Naive thymus-derived CD8-positive, alpha-beta T cell (primary cell): ENCODE measurements around the gene ZNF292. TPM values are rescaled to one million over a fixed set of nuclear protein-coding genes. Genes with fewer than 3 reads are reported as not detected.
"Not testable (repeated sequence)": the region's sequence is repeated elsewhere in the genome, so short reads cannot be mapped to it uniquely, and the experiment has no call there.

Experiments
- ATAC-seq, 2 donors: fragments of 150-1000 bp; cut with Tn5 transposase in 1 of 2; sonication (Bioruptor Pico), chemical (Tn5 transposase) in 1 of 2; 1 replicate in 1 of 2; 2 replicates in 1 of 2; pipeline ENCODE4 v1.10.0; 2021; ENCODE audit warnings: mild to moderate bottlenecking in 2 of 2, moderate library complexity in 2 of 2
- POLR2A ChIA-PET: fragments of 350-600 bp; sonication (Branson Sonifier 250); formaldehyde crosslinking; loops from one replicate; lab custom pipeline; 2021; ENCODE audit warnings: antibody characterized with exemption; lab: Charles Lee
- DNase-seq, 10 donors: peaks; one replicate each; pipeline versions ENCODE4 v3.0.0 to v3.0.0-alpha.2; 2020 to 2022
- H3K27ac Mint-ChIP-seq, 10 donors: one replicate each; pipeline ENCODE4 v1.8.0; 2020 to 2022; ENCODE audit warnings: mild to moderate bottlenecking in 10 of 10, mixed read lengths in 10 of 10, moderate library complexity in 4 of 10, inconsistent platforms in 1 of 10
- H3K27me3 Mint-ChIP-seq, 5 donors: one replicate each; pipeline ENCODE4 v1.8.0; 2021 to 2022; ENCODE audit warnings: mixed read lengths in 5 of 5
- H3K36me3 Mint-ChIP-seq, 3 donors: one replicate each; pipeline ENCODE4 v1.8.0; 2020 to 2022; ENCODE audit warnings: mixed read lengths in 3 of 3, mild to moderate bottlenecking in 2 of 3, inconsistent platforms in 1 of 3
- H3K4me1 Mint-ChIP-seq, 4 donors: one replicate each; pipeline ENCODE4 v1.8.0; 2021 to 2022; ENCODE audit warnings: mixed read lengths in 4 of 4
- H3K4me3 Mint-ChIP-seq, 10 donors: one replicate each; pipeline ENCODE4 v1.8.0; 2020 to 2022; ENCODE audit warnings: mild to moderate bottlenecking in 10 of 10, mixed read lengths in 10 of 10, moderate library complexity in 6 of 10, inconsistent platforms in 1 of 10
- H3K9me3 Mint-ChIP-seq, 9 donors: one replicate each; pipeline ENCODE4 v1.8.0; 2020 to 2022; ENCODE audit warnings: mixed read lengths in 9 of 9, mild to moderate bottlenecking in 3 of 9, inconsistent platforms in 1 of 9, moderate library complexity in 1 of 9
- polyA plus RNA-seq, 3 donors: library from polyadenylated mRNA; unstranded; fragments of 300-500 nt; fragmentation: Illumina TruSeq; gene quantifications; one replicate each; pipeline ENCODE4 v1.2.3, GENCODE V29; 2021
- total RNA-seq, 8 experiments: library from RNA in 2 of 8; stranded (reverse) in 2 of 8; gene quantifications; one replicate each; pipeline ENCODE4 v1.2.3 and lab custom pipeline; 2021 to 2026

ZNF292 gene
- total and polyA plus RNA-seq, 5 experiments from 2014 or later: 22.4 to 87.7 (median 24.0) TPM

- H3K27me3 Mint-ChIP-seq: peaks cover 0 to 25% (median 11%) of the 10 kb centered on the region in 5 donors
- not testable (repeated sequence) for H3K36me3 Mint-ChIP-seq, H3K4me1 Mint-ChIP-seq, H3K4me3 Mint-ChIP-seq, DNase-seq, H3K9me3 Mint-ChIP-seq, H3K27ac Mint-ChIP-seq, ATAC-seq
- POLR2A ChIA-PET: interaction anchor here (0.7 to 1.8 kb wide), 3 partner anchors 12 to 19 kb away, joined by 3 to 7 read pairs (median 4); partner anchors contain the start of gene ZNF292
Measured at GRCh38 chr6:87139927-87140326, 15.4 kb upstream of the ZNF292 start.

DNA sequence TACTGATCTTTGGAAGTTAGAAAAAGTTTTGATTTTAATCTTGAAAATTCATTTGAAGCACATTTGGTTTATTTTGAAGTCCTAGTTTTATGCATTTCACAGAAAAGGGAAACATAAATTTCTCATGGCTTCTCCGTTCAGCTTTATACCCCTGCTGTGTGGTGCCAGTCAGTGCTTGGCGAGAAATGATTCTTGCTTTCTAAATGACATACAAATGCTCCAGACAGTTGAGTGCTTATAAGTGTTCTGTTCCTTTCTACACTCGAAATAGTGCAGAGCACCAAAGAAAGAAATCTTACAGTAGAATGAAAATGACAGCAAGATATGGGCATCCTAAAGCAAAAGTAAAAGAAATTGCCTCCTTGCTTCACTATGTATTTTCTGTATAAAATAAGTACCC is 9.0 kb upstream of the ZNF292 start:
- Mint-ChIP-seq H3K36me3 (no peaks in the 10 kb centered on the region), H3K27me3 (peaks cover 0 to 11% (median 7%) of the 10 kb centered on the region in 5 donors), H3K9me3 (peaks cover 0 to 3% (median 0%) of the 10 kb centered on the region in 9 donors), H3K27ac (no peak overlapping the region), H3K4me1 (peaks cover 0 to 2% (median under 1%) of the 10 kb centered on the region in 4 donors), H3K4me3 (no peak overlapping the region)
- ATAC-seq: no peak
- POLR2A ChIA-PET: no interaction called here
- no peak for DNase-seq

DNA sequence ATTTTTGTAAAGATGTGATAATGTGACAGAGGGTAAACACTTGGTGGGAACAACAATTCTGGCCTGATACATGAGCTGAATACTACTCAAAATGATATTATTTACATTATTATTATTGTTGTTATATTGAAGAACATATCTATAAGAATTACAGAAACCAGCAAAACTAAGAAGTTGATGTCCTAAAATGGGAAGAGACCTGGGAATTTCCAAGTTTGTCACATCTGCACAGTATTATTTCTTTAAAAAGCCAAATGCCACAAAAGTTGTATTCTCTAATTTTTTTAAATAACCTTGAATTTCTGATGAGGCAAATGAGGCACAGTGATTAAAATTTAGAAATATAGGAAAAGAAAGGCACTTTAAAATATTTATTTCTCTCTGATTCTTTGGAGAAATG is 5.0 kb upstream of the ZNF292 start:
- H3K9me3 Mint-ChIP-seq: no peaks in the 10 kb centered on the region
- peak overlapping the region in 1 of 10 donors; percentile 23 for H3K4me3 Mint-ChIP-seq
- peaks cover 0 to 2% (median 0%) of the 10 kb centered on the region in 5 donors for H3K27me3 Mint-ChIP-seq

GRCh38 chr6:87151471-87151780 is 3.9 kb upstream of the ZNF292 start:
- H3K27ac Mint-ChIP-seq: peak overlapping the region; percentile 16 to 98 (median 95)
- no peaks in the 10 kb centered on the region for H3K36me3 Mint-ChIP-seq
- DNase-seq (no peak), ATAC-seq (no peak)
- H3K4me3 Mint-ChIP-seq: peak overlapping the region; percentile 82 to 92 (median 88)
- POLR2A ChIA-PET: interaction anchor here (1.7 kb wide), 1 partner anchor 11 kb away, joined by 4 read pairs; no protein-coding TSS in a partner anchor
- H3K9me3 Mint-ChIP-seq: no peaks in the 10 kb centered on the region
- peaks cover 14 to 38% (median 36%) of the 10 kb centered on the region in 4 donors for H3K4me1 Mint-ChIP-seq
- H3K27me3 Mint-ChIP-seq: peaks cover 0 to 2% (median 0%) of the 10 kb centered on the region in 5 donors

More for the DNA sequence above, 5.0 kb upstream of the ZNF292 start:
- H3K4me1 Mint-ChIP-seq: peaks cover 10 to 35% (median 29%) of the 10 kb centered on the region in 4 donors
- ATAC-seq (no peak), DNase-seq (no peak)
- no peaks in the 10 kb centered on the region for H3K36me3 Mint-ChIP-seq
- peak overlapping the region in 2 of 10 donors; percentile 69 to 78 for H3K27ac Mint-ChIP-seq
- POLR2A ChIA-PET: no interaction called here

DNA sequence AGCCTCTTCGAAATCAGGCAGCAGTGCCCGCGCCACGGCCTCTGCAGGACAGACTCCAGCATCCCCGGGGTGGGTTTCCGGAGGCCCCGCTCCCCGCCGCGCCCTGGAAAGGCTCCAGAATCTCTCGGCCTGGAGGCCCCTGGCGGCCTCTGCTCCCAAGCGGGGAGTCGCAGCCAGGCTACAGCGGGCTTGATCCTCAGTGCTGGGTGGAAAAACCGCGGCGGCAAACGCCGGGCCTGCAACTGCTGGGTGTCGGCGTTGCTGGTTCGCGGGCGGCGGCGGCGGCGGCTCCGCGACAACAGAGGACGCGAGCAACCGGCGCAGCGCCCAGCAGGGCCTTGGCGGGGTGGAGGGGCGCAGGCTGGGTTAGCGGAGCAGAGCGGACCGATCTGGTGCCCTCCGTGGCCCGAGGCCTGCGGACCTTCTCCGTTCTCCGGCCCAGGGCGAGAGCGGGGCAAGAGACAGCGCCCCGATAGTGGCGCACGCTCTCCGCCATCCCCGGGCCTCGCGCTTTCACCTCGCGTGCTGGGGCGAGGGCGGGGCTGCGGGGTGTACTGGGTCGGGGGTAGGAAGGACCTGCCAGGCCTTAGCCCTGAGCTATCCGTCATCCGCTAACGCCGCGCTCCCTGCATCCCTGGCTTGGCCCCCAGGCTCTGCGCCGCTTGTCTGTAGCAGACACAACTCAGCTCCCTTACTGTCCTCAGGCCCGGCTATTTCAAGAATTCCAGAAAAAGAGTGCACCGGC is 3.4 kb upstream of the ZNF292 start:
- POLR2A ChIA-PET: interaction anchor here (0.9 to 1.7 kb wide), 6 partner anchors 12 to 1473 kb away, joined by 3 to 14 read pairs (median 6); partner anchors contain the start of genes AKIRIN2, ORC3 and RARS2
- Mint-ChIP-seq H3K27me3 (peaks cover 0 to 2% (median 0%) of the 10 kb centered on the region in 5 donors), H3K4me1 (peaks cover 18 to 44% (median 41%) of the 10 kb centered on the region in 4 donors), H3K27ac (peak overlapping the region; percentile 84 to 98 (median 95)), H3K36me3 (peaks cover 0 to 1% (median 0%) of the 10 kb centered on the region in 3 donors), H3K4me3 (peak overlapping the region; percentile 82 to 92 (median 88)), H3K9me3 (no peaks in the 10 kb centered on the region)
- ATAC-seq (peak; percentile 37 to 58), DNase-seq (peak; percentile 41 to 84 (median 65))

GRCh38 chr6:87152526-87152955 is 2.8 kb upstream of the ZNF292 start:
- Mint-ChIP-seq H3K36me3 (peaks cover 0 to 2% (median 0%) of the 10 kb centered on the region in 3 donors), H3K27me3 (peaks cover 0 to 2% (median 0%) of the 10 kb centered on the region in 5 donors), H3K9me3 (no peaks in the 10 kb centered on the region), H3K4me1 (peaks cover 18 to 47% (median 43%) of the 10 kb centered on the region in 4 donors), H3K4me3 (peak overlapping the region; percentile 82 to 92 (median 88)), H3K27ac (peak overlapping the region; percentile 84 to 98 (median 95))
- POLR2A ChIA-PET: interaction anchor here (0.8 to 1.7 kb wide), 7 partner anchors 12 to 1474 kb away, joined by 3 to 14 read pairs (median 4); partner anchors contain the start of genes AKIRIN2, ORC3, RARS2 and SLC35A1
- DNase-seq: no peak
- ATAC-seq: no peak

DNA sequence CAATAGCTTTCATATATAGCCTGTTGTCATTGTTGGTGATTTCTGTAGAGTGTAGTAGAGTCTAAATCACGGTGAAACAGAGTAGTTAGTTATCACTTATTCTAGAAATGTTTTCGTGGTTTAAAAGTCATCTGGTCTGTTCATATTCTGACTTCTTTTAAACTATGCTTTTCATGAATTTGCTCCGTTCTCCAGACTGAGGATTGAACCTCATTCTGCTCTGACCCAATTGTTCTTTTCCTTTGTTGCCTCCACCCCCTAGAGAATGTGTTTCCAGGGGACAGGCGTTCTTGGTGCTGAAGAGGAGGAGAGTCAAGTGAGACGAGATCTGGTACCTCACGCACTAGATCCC is 748 bp upstream of the ZNF292 start:
- Mint-ChIP-seq H3K27me3 (peaks cover 0 to 2% (median 0%) of the 10 kb centered on the region in 5 donors), H3K36me3 (peaks cover 0 to 9% (median 0%) of the 10 kb centered on the region in 3 donors), H3K27ac (peak overlapping the region; percentile 93 to 99 (median 96)), H3K4me3 (peak overlapping the region; percentile 90 to 99 (median 95)), H3K4me1 (peaks cover 18 to 61% (median 49%) of the 10 kb centered on the region in 4 donors), H3K9me3 (no peaks in the 10 kb centered on the region)
- DNase-seq (no peak), ATAC-seq (no peak)
- POLR2A ChIA-PET: interaction anchor here (0.6 to 1.6 kb wide), 2 partner anchors 13 to 1925 kb away, joined by 4 to 5 read pairs; no protein-coding TSS in a partner anchor

DNA sequence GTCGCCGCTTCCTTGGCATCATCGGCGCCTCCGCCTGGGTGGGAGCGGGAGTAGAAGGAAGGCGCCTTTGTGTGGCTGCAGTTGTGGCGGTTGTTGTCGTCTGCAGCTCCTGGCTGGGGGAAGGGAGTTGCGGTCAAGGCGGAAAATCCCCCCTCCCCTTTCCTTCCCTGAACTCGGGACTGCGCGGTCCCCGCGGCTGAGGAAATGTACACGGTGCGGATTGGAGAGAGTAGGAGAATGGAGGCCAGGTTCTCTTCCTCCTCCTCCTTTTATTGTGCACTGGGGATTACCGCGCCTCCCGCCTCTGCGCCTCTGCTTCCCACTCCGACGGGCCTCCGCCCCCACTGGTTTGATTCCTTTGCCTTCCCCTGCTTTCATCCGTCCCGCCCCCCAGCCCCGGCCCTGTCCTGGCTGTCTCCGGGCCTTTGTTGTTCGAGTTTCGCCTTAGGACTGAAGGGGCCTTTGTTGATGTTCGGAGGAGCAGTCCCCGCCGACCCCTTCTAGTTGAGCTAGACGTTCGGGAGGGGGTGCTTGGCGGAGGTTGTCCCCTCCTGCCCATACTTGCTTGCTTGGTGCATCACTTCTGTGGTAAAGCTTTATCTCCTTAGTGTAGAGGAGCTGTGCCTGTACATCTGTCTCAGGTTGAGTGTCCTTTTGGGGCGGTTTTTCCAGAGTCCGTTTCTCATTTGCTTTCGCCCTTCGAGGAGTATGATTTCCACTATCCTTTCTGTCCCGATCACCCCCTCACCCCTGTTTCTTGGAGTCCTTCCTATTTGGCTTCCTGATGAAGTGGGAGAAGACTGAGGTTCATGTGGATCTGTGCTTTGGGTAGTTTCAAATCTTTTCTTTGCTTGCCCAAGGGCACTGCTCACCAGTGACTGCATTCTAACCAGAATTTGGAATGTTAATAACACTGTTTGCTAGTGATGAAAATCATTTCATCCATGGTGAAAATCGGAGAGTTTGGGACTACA is 764 bp downstream of the ZNF292 start:
- peak in 4 of 10 donors; percentile 3 to 62 (median 46) for DNase-seq
- H3K4me1 Mint-ChIP-seq: peaks cover 22 to 75% (median 59%) of the 10 kb centered on the region in 4 donors
- H3K27ac Mint-ChIP-seq: peak overlapping the region; percentile 93 to 99 (median 96)
- peak overlapping the region; percentile 90 to 99 (median 95) for H3K4me3 Mint-ChIP-seq
- POLR2A ChIA-PET: interaction anchor here (0.6 to 1.6 kb wide), 7 partner anchors 17 to 1923 kb away, joined by 3 to 7 read pairs (median 3); partner anchors contain the start of genes ORC3 and RARS2
- peaks cover 0 to 9% (median 0%) of the 10 kb centered on the region in 3 donors for H3K36me3 Mint-ChIP-seq
- H3K9me3 Mint-ChIP-seq: no peaks in the 10 kb centered on the region
- ATAC-seq: peak; percentile 7 to 9
- H3K27me3 Mint-ChIP-seq: no peaks in the 10 kb centered on the region

GRCh38 chr6:87157596-87157995 is 2.2 kb downstream of the ZNF292 start:
- POLR2A ChIA-PET, ATAC-seq, H3K9me3 Mint-ChIP-seq, H3K27me3 Mint-ChIP-seq, DNase-seq: not testable (repeated sequence)
- H3K36me3 Mint-ChIP-seq: peaks cover 0 to 12% (median 0%) of the 10 kb centered on the region in 3 donors
- peaks cover 26 to 83% (median 65%) of the 10 kb centered on the region in 4 donors for H3K4me1 Mint-ChIP-seq
- H3K27ac Mint-ChIP-seq: peak overlapping the region in 2 of 10 donors; percentile 5 to 11
- H3K4me3 Mint-ChIP-seq: peak overlapping the region in 3 of 10 donors; percentile 5 to 30 (median 10)

- DNase-seq: no peak
- POLR2A ChIA-PET: no interaction called here
- peak overlapping the region in 1 of 10 donors; percentile 9 for H3K27ac Mint-ChIP-seq
Measured at GRCh38 chr6:87161299-87161698, 5.9 kb downstream of the ZNF292 start.

GRCh38 chr6:87164004-87164403 is 8.6 kb downstream of the ZNF292 start:
- Mint-ChIP-seq H3K27ac (peak overlapping the region in 2 of 10 donors; percentile 4 to 35), H3K27me3 (no peaks in the 10 kb centered on the region), H3K36me3 (peaks cover 0 to 9% (median 0%) of the 10 kb centered on the region in 3 donors), H3K9me3 (no peaks in the 10 kb centered on the region), H3K4me1 (peaks cover 30 to 92% (median 81%) of the 10 kb centered on the region in 4 donors), H3K4me3 (peak overlapping the region in 7 of 10 donors; percentile 5 to 51 (median 21))
- no peak for DNase-seq
- POLR2A ChIA-PET: no interaction called here
- ATAC-seq: peak in 1 of 2 donors; percentile 35

More at GRCh38 chr6:87161299-87161698, 5.9 kb downstream of the ZNF292 start:
- no peaks in the 10 kb centered on the region for H3K9me3 Mint-ChIP-seq
- H3K36me3 Mint-ChIP-seq: peaks cover 0 to 14% (median 0%) of the 10 kb centered on the region in 3 donors
- no peak for ATAC-seq
- H3K27me3 Mint-ChIP-seq: no peaks in the 10 kb centered on the region
- peaks cover 31 to 90% (median 72%) of the 10 kb centered on the region in 4 donors for H3K4me1 Mint-ChIP-seq
- H3K4me3 Mint-ChIP-seq: peak overlapping the region in 3 of 10 donors; percentile 3 to 41 (median 30)
